LNCaP clone FGC (cell line): Measurements from ENCODE around the gene GARIN3.
"Not testable (repeated sequence)": the region's sequence is repeated elsewhere in the genome, so short reads cannot be mapped to it uniquely, and the experiment has no call there.

Source experiments
- DNase-seq: peaks from one replicate; pipeline ENCODE4 v3.0.0-alpha.2; 2011; ENCODE audit warnings: low read depth
- H3K4me3 ChIP-seq: 2 replicates; pipeline ENCODE4 v1.5.1; 2011; ENCODE audit warnings: mild to moderate bottlenecking, low read depth, low read length, control low read depth
- TF ChIP-seq, protein P1 (sequence below): IDR thresholded peaks from 2 replicates; pipeline ENCODE4 v1.5.1; 2012; ENCODE audit warnings: mild to moderate bottlenecking; ENCODE audit not compliant: control insufficient read depth, insufficient read depth; ENCODE audit errors: extremely low read depth

The GARIN3 gene

DNA sequence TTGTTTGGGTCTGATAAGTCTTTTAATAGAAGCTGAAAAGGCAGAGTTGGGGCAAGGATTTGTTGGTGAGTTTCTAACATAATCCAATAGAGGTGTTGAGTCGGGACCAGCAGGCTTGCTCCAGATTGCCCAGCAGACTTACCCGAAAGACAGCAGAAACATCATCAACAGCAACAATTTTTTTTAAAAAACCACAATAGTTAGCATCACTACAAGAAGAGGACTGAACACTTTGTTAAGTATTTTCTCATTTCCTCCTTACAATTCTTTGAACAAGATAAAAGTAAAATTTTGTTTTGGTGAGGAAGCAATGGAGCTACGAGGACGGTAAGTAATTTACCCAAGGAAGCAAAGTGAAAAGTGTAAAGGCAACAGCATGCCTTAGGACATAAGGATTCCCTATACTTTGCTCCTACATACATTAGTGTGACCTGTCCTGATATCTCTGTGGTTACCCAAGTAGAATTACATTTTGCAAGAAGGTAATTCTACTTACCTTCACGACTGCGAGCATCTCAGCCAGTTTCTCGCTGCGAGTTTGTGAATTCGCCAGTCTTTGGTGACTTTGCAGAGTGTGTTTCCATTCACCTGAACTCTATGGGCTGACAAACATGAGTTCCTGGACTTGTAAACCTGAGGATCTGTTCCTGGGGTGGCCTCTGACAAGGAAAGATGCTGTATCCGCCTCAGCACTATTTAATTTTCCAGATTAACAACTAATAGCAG lies 27.8 kb upstream of the GARIN3 start:
- no peak for DNase-seq
- H3K4me3 ChIP-seq: no peak overlapping the region
- TF ChIP-seq, protein P1, sequence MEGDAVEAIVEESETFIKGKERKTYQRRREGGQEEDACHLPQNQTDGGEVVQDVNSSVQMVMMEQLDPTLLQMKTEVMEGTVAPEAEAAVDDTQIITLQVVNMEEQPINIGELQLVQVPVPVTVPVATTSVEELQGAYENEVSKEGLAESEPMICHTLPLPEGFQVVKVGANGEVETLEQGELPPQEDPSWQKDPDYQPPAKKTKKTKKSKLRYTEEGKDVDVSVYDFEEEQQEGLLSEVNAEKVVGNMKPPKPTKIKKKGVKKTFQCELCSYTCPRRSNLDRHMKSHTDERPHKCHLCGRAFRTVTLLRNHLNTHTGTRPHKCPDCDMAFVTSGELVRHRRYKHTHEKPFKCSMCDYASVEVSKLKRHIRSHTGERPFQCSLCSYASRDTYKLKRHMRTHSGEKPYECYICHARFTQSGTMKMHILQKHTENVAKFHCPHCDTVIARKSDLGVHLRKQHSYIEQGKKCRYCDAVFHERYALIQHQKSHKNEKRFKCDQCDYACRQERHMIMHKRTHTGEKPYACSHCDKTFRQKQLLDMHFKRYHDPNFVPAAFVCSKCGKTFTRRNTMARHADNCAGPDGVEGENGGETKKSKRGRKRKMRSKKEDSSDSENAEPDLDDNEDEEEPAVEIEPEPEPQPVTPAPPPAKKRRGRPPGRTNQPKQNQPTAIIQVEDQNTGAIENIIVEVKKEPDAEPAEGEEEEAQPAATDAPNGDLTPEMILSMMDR: no peak

DNA sequence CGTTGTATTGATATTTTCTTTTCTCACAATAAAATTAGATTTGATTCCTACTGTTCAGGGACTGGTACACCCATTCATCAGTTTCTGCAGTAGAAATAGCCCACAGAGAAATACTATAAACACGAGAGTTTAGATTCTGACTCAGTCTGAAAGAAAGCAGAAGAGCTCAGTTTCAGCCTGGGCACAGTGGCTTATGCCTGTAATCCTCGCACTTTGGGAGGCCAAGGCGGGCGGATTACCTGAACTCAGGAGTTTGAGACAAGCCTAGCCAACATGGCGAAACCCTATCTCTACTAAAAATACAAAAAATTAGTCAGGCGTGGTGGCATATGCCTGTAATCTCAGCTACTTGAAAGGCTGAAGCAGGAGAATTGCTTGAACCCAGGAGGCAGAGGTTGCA lies 23.2 kb upstream of the GARIN3 start:
- H3K4me3 ChIP-seq: no peak overlapping the region
- TF ChIP-seq, protein P1: no peak
- DNase-seq: no peak

DNA sequence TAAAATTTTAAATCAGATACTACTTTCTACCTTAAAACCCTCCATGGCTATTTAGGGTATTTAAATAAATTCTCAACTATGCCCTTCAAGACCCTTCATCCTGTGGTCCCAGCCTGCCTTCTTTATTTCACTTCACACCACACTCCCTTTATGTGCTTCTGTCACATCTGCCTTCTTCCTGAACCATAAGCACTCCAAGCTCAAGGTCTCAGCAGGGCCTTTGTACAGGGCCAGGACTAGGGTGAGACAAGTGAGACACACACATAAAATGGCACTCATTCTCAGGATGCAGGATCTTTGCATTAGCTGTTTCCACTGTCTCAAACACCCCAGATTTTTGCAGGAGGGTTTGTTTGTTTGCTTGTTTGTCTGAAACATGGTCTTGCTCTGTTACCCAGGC lies 22.2 kb upstream of the GARIN3 start:
- TF ChIP-seq, protein P1: no peak
- no peak for DNase-seq
- no peak overlapping the region for H3K4me3 ChIP-seq

DNA sequence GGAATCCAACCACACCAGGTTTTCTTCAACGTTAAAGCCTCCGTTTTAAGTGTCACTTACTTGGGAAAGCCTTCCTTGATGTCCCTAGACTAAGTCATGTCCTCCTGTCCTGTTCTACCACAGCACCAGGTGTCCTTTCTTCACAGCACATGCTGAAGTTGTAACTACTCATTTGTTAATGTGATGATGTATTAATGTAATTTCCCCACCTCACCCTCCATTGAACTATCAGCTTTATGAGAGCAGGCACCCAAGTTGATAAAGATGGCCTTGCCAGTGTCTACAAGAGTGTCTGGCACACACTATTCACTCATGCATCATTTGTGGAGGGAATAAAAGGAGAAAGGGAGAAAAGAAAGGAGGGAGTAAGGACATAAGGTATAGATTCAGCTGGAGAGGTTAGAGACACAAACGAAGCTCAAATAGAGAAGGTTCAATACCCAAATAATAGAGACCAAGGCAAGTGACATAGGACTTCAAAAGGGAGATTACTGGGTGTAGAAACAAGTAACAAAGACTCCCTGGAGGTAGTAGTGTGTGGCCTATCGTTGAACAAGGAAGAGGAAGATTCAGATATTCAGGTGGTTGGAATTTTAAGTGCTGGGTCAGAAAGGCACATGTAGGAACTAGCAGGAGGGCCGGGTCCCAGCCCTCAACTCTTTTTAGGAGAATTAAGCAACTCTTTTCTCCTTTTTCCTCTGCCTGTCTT lies 21.1 kb upstream of the GARIN3 start:
- H3K4me3 ChIP-seq: no peak overlapping the region
- TF ChIP-seq, protein P1: no peak
- no peak for DNase-seq

DNA sequence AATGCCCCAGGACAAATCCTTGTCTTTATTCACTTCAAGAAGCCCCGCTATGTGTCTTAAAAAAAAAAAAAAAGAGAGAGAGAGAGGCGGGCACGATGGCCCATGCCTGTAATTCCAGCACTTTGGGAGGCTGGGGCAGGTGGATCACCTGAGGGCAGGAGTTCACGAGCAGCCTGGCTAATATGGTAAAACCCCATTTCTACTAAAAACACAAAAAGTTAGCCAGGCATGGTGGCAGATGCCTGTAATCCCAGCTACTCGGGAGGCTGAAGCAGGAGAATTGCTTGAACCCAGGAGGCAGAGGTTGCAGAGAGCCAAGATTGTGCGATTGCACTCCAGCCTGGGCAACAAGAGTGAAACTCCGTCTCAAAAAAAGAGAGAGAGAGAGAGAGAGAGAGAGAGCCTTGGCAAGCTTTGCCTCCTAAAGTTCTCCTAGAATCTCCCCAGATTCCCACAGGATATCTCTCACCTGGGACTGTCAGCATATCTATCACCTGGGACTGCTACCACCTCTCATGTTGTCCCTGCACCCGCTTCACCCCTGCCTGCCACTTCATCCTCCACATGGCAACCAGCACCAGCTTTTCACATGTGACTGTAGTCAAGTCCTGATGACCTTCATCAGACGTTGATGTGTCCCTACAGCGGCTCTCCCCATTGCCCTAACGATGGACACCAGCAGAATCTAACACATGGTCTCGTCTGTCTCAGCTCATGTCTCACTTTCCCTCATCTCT lies 20.4 kb upstream of the GARIN3 start:
- H3K4me3 ChIP-seq: no peak overlapping the region
- TF ChIP-seq, protein P1: no peak
- no peak for DNase-seq

DNA sequence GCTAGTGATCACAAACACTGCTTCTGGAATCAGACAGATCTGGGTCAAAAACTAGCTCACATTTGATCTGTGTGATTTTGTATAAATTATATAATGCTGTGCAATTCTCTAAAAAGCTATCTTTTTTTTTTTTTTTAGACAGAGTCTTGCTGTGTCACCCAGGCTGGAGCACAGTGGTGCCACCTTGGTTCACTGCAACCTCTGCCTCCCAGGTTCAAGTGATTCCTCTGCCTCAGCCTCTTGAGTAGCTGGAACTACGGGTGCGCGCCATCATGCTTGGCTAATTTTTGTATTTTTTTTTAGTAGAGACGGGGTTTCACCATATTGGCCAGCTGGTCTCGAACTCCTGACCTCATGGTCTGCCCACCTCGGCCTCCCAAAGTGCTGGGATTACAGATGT lies 19.1 kb upstream of the GARIN3 start:
- not testable (repeated sequence) for DNase-seq, H3K4me3 ChIP-seq

DNA sequence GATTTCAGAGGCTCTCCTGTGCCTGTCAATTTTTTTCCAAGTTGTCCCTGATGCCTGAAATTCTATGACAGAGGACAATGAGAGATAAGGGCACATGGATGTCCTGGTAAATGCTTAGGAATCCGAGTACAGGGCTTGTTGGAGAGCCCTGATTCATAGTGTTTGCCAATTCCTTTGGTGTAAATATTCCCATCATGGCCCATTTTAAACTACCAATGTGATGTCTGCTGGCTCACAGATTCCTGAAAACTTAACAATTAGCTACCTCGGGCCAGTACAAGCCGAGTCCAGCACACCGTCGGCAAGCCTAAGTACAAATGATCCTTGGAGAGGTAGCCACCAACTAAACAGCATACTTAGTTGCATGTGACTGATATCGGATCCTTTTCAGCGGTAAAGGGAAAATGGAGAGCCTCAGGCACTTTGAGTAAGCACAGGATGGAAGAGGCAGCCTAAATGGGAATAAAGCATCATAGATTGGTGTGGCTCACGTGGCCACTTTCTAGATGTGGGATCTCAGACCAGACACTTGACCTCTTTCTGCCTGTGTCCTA lies 18.1 kb upstream of the GARIN3 start:
- no peak overlapping the region for H3K4me3 ChIP-seq
- TF ChIP-seq, protein P1: no peak
- no peak for DNase-seq
